Measurements from ENCODE around the gene SYT2. TPM values are rescaled to one million over a fixed set of nuclear protein-coding genes. Genes with fewer than 3 reads are reported as not detected.

SYT2 gene
- total and polyA plus RNA-seq, 10 donors = under 0.01 to 0.14 (median 0.03) TPM; not detected in 3

DNA sequence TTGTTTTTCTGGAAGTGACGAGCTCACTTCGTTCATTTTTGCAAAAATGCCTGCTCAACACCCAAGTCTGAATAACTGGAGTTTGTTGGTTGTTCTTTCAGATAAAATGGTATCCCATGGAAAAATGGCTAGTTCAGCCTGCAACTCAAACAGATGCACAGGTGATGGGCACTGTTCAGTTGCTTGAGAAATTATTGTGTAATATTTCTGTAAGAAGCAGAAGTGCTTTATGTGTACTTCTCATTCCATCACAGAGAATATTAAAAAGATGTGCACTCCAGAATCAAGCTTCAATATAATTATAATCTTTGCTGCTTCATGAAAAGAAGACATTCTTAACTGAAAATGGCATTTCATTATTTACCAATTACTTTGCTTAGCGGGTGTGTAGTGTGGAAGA is 9.1 kb downstream of the SYT2 start:
- WGBS, 5 donors = 92 to 95% (median 94%) methylated on average over 3 of the region's 3 CpGs
- intact Hi-C loops (cut with DNase I; ENCODE audit: low total_unique reads) = no loop called here
- Histone ChIP-seq H3K27ac (no peak overlapping the region), H3K4me3 (no peak overlapping the region), H3K9me3 (no peaks in the 10 kb centered on the region), H3K36me3 (no peaks in the 10 kb centered on the region), H3K4me1 (no peaks in the 10 kb centered on the region), H3K27me3 (replicated peaks in 1 of 7) (peaks cover 0 to 84% (median 9%) of the 10 kb centered on the region in 7 donors)
- no peak for DNase-seq
- TF ChIP-seq, protein P1, sequence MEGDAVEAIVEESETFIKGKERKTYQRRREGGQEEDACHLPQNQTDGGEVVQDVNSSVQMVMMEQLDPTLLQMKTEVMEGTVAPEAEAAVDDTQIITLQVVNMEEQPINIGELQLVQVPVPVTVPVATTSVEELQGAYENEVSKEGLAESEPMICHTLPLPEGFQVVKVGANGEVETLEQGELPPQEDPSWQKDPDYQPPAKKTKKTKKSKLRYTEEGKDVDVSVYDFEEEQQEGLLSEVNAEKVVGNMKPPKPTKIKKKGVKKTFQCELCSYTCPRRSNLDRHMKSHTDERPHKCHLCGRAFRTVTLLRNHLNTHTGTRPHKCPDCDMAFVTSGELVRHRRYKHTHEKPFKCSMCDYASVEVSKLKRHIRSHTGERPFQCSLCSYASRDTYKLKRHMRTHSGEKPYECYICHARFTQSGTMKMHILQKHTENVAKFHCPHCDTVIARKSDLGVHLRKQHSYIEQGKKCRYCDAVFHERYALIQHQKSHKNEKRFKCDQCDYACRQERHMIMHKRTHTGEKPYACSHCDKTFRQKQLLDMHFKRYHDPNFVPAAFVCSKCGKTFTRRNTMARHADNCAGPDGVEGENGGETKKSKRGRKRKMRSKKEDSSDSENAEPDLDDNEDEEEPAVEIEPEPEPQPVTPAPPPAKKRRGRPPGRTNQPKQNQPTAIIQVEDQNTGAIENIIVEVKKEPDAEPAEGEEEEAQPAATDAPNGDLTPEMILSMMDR (IDR thresholded peaks at IDR 0.05 in 8 of 11, conservative IDR thresholded peaks at IDR 0.05 in 3 of 11) = no peak
- TF ChIP-seq POLR2A (IDR thresholded peaks at IDR 0.05) (no peak), POLR2AphosphoS5 (IDR thresholded peaks at IDR 0.05) (no peak)

DNA sequence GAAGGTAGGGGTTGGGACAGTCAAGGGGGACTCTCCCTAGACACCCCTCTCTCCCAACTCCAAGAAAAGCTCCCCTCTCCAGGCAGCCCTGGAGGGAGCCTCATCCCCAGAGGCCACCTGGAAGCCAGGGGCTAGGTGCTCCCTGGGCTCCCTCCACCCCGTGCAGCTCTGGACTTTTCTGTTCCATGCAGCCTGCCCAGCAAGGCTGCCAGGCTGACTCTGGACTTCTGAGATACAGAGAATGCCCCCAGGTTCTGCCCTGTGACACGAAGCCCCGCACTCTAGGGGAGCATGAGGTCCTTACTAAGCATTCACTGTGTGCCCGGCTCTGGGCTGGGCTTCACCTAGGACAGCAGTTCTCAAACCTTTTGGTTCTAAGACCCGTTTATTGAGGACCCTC is 10.2 kb downstream of the SYT2 start:
- Histone ChIP-seq H3K36me3 (no peaks in the 10 kb centered on the region), H3K27me3 (replicated peaks in 1 of 7) (peaks cover 0 to 84% (median 14%) of the 10 kb centered on the region in 7 donors), H3K4me1 (no peaks in the 10 kb centered on the region), H3K9me3 (no peaks in the 10 kb centered on the region), H3K4me3 (no peak overlapping the region), H3K27ac (no peak overlapping the region)
- intact Hi-C loops (cut with DNase I; ENCODE audit: low total_unique reads) = no loop called here
- WGBS, 5 donors = 62 to 82% (median 69%) methylated on average over 5 of the region's 5 CpGs
- TF ChIP-seq POLR2A (IDR thresholded peaks at IDR 0.05) = no peak
- peak; percentile 53 for DNase-seq

- intact Hi-C loops (cut with DNase I; ENCODE audit: low total_unique reads) = no loop called here
- no peak overlapping the region for H3K4me3 ChIP-seq
- TF ChIP-seq POLR2A (IDR thresholded peaks at IDR 0.05) (no peak), POLR2AphosphoS5 (IDR thresholded peaks at IDR 0.05) (no peak)
- TF ChIP-seq, protein P1 (IDR thresholded peaks at IDR 0.05 in 8 of 11, conservative IDR thresholded peaks at IDR 0.05 in 3 of 11) = no peak
- WGBS, 5 donors = 21 to 57% (median 32%) methylated on average over 8 of the region's 8 CpGs
- DNase-seq = no peak
- H3K9me3 ChIP-seq = no peaks in the 10 kb centered on the region
- H3K4me1 ChIP-seq = no peaks in the 10 kb centered on the region
- H3K27ac ChIP-seq = no peak overlapping the region
- H3K36me3 ChIP-seq = no peaks in the 10 kb centered on the region
- peaks cover 0 to 84% (median 14%) of the 10 kb centered on the region in 7 donors for H3K27me3 ChIP-seq (replicated peaks in 1 of 7)
Measured at GRCh38 chr1:202698276-202698675, 12.0 kb downstream of the SYT2 start.

GRCh38 chr1:202697038-202697437 is 13.2 kb downstream of the SYT2 start:
- no peak for TF ChIP-seq POLR2A (IDR thresholded peaks at IDR 0.05)
- TF ChIP-seq, protein P1 (IDR thresholded peaks at IDR 0.05 in 8 of 11, conservative IDR thresholded peaks at IDR 0.05 in 3 of 11) = no peak
- TF ChIP-seq POLR2AphosphoS5 (IDR thresholded peaks at IDR 0.05) = no peak
- H3K27ac ChIP-seq = no peak overlapping the region
- H3K4me1 ChIP-seq = no peaks in the 10 kb centered on the region
- H3K9me3 ChIP-seq = no peaks in the 10 kb centered on the region
- 70 to 75% (median 71%) methylated on average over 6 of the region's 6 CpGs for WGBS, 5 donors
- peaks cover 0 to 82% (median 14%) of the 10 kb centered on the region in 7 donors for H3K27me3 ChIP-seq (replicated peaks in 1 of 7)
- no peaks in the 10 kb centered on the region for H3K36me3 ChIP-seq
- intact Hi-C loops (cut with DNase I; ENCODE audit: low total_unique reads) = no loop called here
- peak; percentile 45 for DNase-seq
- no peak overlapping the region for H3K4me3 ChIP-seq

DNA sequence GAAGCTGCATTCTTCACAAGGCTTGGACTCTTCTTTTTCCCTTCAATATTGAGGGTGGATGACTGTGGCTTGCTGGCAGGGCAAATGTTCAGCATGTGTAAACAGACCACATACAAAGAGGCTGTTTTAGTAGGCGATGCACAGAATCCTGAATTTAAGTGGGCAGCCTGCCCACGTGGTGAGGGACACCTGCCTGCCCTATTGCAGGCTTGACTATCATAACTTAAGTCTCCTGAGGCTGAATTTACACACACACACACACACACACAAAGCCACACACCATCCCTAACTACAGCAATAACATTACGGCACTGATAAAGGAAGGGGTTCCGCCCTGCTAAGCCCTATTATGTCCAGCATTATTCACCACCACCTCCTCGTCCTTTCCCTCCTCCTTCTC is 15.9 kb downstream of the SYT2 start:
- H3K27me3 ChIP-seq (replicated peaks in 1 of 7) = peaks cover 0 to 93% (median 14%) of the 10 kb centered on the region in 7 donors
- H3K9me3 ChIP-seq = no peaks in the 10 kb centered on the region
- H3K36me3 ChIP-seq = no peaks in the 10 kb centered on the region
- H3K4me1 ChIP-seq = no peaks in the 10 kb centered on the region
- DNase-seq = no peak
- H3K4me3 ChIP-seq = no peak overlapping the region
- TF ChIP-seq POLR2AphosphoS5 (IDR thresholded peaks at IDR 0.05) (no peak), POLR2A (IDR thresholded peaks at IDR 0.05) (no peak)
- TF ChIP-seq, protein P1 (IDR thresholded peaks at IDR 0.05 in 8 of 11, conservative IDR thresholded peaks at IDR 0.05 in 3 of 11) = no peak
- intact Hi-C loops (cut with DNase I; ENCODE audit: low total_unique reads) = no loop called here
- H3K27ac ChIP-seq = no peak overlapping the region
- WGBS, 5 donors = 56 to 72% (median 64%) methylated on average over 5 of the region's 5 CpGs

Measured in spleen (tissue), 11 donors.